ENCODE results near the gene RIMBP2. TPM values are rescaled to one million over a fixed set of nuclear protein-coding genes. Genes with fewer than 3 reads are reported as not detected.

Gene RIMBP2
- total RNA-seq, 1 experiment from 2014 or later = 0.95 TPM

GRCh38 chr12:130573766-130574165, 142.3 kb downstream of the RIMBP2 start:
- H3K36me3 ChIP-seq (ENCODE audit: insufficient read depth, low read length, poor library complexity, severe bottlenecking) = no peaks in the 10 kb centered on the region
- no peaks in the 10 kb centered on the region for H3K4me1 ChIP-seq (ENCODE audit: insufficient read depth, low read length, poor library complexity, severe bottlenecking)
- no peak overlapping the region for H3K27ac ChIP-seq (ENCODE audit: low read depth, low read length, poor library complexity, severe bottlenecking)
- H3K4me3 ChIP-seq (ENCODE audit: low read depth, low read length, poor library complexity, severe bottlenecking) = no peak overlapping the region
- H3K27me3 ChIP-seq (replicated peaks; ENCODE audit: insufficient read depth, low read depth, low read length, poor library complexity) = peaks cover 19% of the 10 kb centered on the region
- DNase-seq (ENCODE audit: low spot score) = no peak
- no peaks in the 10 kb centered on the region for H3K9me3 ChIP-seq (ENCODE audit: low read depth, low read length, poor library complexity, severe bottlenecking)
- BruUV-seq (replicated peaks) = no TSS peak
- TF ChIP-seq CTCF (conservative IDR thresholded peaks at IDR 0.05; ENCODE audit: low read depth, low read length) (no peak), EZH2 (IDR thresholded peaks at IDR 0.05; ENCODE audit: borderline replicate concordance, low read depth, low read length, poor library complexity, severe bottlenecking) (no peak)
- ChIA-PET CTCF (no interaction called here), POLR2A (ENCODE audit: low non-redundant PET) (no interaction called here)
- intact Hi-C loops (cut with micrococcal nuclease; ENCODE audit: unreplicated experiment) = no loop called here

- Histone ChIP-seq H3K4me3 (ENCODE audit: low read depth, low read length, poor library complexity, severe bottlenecking) (no peak overlapping the region), H3K9me3 (ENCODE audit: low read depth, low read length, poor library complexity, severe bottlenecking) (no peaks in the 10 kb centered on the region), H3K27me3 (replicated peaks; ENCODE audit: insufficient read depth, low read depth, low read length, poor library complexity) (peaks cover 19% of the 10 kb centered on the region), H3K36me3 (ENCODE audit: insufficient read depth, low read length, poor library complexity, severe bottlenecking) (no peaks in the 10 kb centered on the region), H3K4me1 (ENCODE audit: insufficient read depth, low read length, poor library complexity, severe bottlenecking) (no peaks in the 10 kb centered on the region), H3K27ac (ENCODE audit: low read depth, low read length, poor library complexity, severe bottlenecking) (no peak overlapping the region)
- no peak for DNase-seq (ENCODE audit: low spot score)
- TF ChIP-seq CTCF (conservative IDR thresholded peaks at IDR 0.05; ENCODE audit: low read depth, low read length) (no peak), EZH2 (IDR thresholded peaks at IDR 0.05; ENCODE audit: borderline replicate concordance, low read depth, low read length, poor library complexity, severe bottlenecking) (no peak)
- ChIA-PET CTCF (no interaction called here), POLR2A (ENCODE audit: low non-redundant PET) (no interaction called here)
- intact Hi-C loops (cut with micrococcal nuclease; ENCODE audit: unreplicated experiment) = no loop called here
- BruUV-seq (replicated peaks) = no TSS peak
Observed at GRCh38 chr12:130573235-130573634, 142.9 kb downstream of the RIMBP2 start.

- Histone ChIP-seq H3K36me3 (ENCODE audit: insufficient read depth, low read length, poor library complexity, severe bottlenecking) (no peaks in the 10 kb centered on the region), H3K4me1 (ENCODE audit: insufficient read depth, low read length, poor library complexity, severe bottlenecking) (no peaks in the 10 kb centered on the region), H3K4me3 (ENCODE audit: low read depth, low read length, poor library complexity, severe bottlenecking) (no peak overlapping the region), H3K27me3 (replicated peaks; ENCODE audit: insufficient read depth, low read depth, low read length, poor library complexity) (peaks cover 15% of the 10 kb centered on the region), H3K9me3 (ENCODE audit: low read depth, low read length, poor library complexity, severe bottlenecking) (no peaks in the 10 kb centered on the region), H3K27ac (ENCODE audit: low read depth, low read length, poor library complexity, severe bottlenecking) (no peak overlapping the region)
- POLR2A ChIA-PET (ENCODE audit: low non-redundant PET) = no interaction called here
- DNase-seq (ENCODE audit: low spot score) = no peak
- BruUV-seq (replicated peaks) = no TSS peak
- intact Hi-C loops (cut with micrococcal nuclease; ENCODE audit: unreplicated experiment) = no loop called here
- TF ChIP-seq CTCF (conservative IDR thresholded peaks at IDR 0.05; ENCODE audit: low read depth, low read length) = no peak
- no peak for TF ChIP-seq EZH2 (IDR thresholded peaks at IDR 0.05; ENCODE audit: borderline replicate concordance, low read depth, low read length, poor library complexity, severe bottlenecking)
- CTCF ChIA-PET = no interaction called here
Observed at GRCh38 chr12:130572553-130572952, 143.5 kb downstream of the RIMBP2 start.
